Measurements from ENCODE around the gene SP7. TPM values are rescaled to one million over a fixed set of nuclear protein-coding genes. Genes with fewer than 3 reads are reported as not detected.
"Not testable (repeated sequence)": the region's sequence is repeated elsewhere in the genome, so short reads cannot be mapped to it uniquely, and the experiment has no call there.

The SP7 gene
- total and polyA plus RNA-seq, 9 donors = 0.04 to 0.20 (median 0.06) TPM; not detected in 5

DNA sequence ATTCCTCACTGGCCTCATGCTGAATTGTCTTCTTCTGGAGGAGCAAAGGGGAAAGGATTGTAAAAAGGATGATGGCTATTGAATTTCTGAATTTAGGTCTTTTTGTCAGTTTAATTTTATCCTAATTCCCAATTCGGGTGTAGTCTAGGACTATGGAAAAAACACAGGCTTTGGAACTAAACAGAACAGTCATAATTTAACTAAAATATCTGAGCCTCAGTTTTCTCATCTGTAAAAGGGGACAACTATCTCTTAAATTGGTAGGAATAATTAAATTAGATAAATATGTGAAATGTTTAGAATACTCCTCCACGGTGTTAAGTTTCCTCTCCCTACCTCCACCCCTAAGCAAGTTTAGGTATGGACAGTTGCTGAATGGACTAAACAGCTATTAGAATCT is 40.6 kb upstream of the SP7 start:
- no peak overlapping the region for H3K27ac ChIP-seq (ENCODE audit: low read length)
- no peaks in the 10 kb centered on the region for H3K9me3 ChIP-seq (replicated peaks; ENCODE audit: control insufficient read depth, low read depth, low read length)
- peaks cover 24% of the 10 kb centered on the region for H3K4me1 ChIP-seq (ENCODE audit: control insufficient read depth, insufficient read depth, low read length)
- no peak for DNase-seq
- WGBS (ENCODE audit: insufficient coverage) = no CpG with 5 or more reads among the region's 2 CpGs
- H3K4me3 ChIP-seq (ENCODE audit: low read length) = no peak overlapping the region
- peaks cover 6% of the 10 kb centered on the region for H3K36me3 ChIP-seq (ENCODE audit: control insufficient read depth, insufficient read depth, low read length)
- H3K27me3 ChIP-seq (ENCODE audit: control insufficient read depth, insufficient read depth, low read length) = no peaks in the 10 kb centered on the region

DNA sequence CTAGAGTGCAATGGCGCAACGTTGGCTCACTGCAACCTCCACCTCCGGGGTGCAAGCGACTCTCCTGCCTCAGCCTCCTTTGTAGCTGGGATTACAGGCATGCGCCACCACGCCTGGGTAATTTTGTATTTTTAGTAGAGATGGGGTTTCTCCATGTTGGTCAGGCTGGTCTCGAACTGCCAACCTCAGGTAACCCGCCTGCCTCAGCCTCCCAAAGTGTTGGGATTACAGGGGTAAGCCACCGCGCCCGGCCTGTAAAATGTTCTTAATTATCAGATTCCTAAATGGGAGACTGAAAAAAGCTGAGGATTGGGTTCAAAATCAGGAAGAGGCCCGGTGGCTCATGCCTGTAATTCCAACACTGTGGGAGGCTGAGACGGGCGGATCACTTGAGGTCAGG is 38.1 kb upstream of the SP7 start:
- H3K4me3 ChIP-seq (ENCODE audit: low read length); H3K27ac ChIP-seq (ENCODE audit: low read length); H3K9me3 ChIP-seq (replicated peaks; ENCODE audit: control insufficient read depth, low read depth, low read length); DNase-seq; H3K27me3 ChIP-seq (ENCODE audit: control insufficient read depth, insufficient read depth, low read length); H3K36me3 ChIP-seq (ENCODE audit: control insufficient read depth, insufficient read depth, low read length): not testable (repeated sequence)
- WGBS (ENCODE audit: insufficient coverage) = 87% methylated on average over 9 of the region's 14 CpGs
- H3K4me1 ChIP-seq (ENCODE audit: control insufficient read depth, insufficient read depth, low read length) = peaks cover 30% of the 10 kb centered on the region

DNA sequence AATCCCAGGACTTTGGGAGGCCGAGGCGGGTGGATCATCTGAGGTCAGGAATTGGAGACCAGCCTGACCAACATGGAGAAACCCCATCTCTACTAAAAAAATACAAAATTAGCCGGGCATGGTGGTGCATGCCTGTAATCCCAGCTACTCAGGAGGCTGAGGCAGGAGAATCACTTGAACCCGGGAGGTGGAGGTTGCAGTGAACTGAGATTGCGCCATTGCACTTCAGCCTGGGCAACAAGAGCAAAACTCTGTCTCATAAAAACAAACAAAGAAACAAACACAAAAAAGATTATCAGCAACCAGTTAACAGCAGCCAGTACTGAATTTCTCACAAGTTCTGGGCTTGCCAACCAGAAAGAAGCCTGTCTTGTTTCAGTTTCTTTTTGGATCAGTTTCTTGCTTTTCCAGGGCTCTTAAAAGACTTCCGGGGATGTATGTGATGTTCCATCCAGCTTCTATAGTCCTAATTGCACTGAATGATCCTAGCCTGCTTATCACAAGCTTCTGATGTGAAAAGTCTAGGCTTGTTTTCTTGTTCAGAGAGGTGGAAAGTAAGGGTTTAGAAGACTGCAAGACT is 37.5 kb upstream of the SP7 start:
- not testable (repeated sequence) for H3K27ac ChIP-seq (ENCODE audit: low read length); H3K36me3 ChIP-seq (ENCODE audit: control insufficient read depth, insufficient read depth, low read length); H3K27me3 ChIP-seq (ENCODE audit: control insufficient read depth, insufficient read depth, low read length); DNase-seq; H3K9me3 ChIP-seq (replicated peaks; ENCODE audit: control insufficient read depth, low read depth, low read length); H3K4me3 ChIP-seq (ENCODE audit: low read length)
- H3K4me1 ChIP-seq (ENCODE audit: control insufficient read depth, insufficient read depth, low read length) = peaks cover 25% of the 10 kb centered on the region
- 54% methylated on average over 2 of the region's 6 CpGs for WGBS (ENCODE audit: insufficient coverage)

DNA sequence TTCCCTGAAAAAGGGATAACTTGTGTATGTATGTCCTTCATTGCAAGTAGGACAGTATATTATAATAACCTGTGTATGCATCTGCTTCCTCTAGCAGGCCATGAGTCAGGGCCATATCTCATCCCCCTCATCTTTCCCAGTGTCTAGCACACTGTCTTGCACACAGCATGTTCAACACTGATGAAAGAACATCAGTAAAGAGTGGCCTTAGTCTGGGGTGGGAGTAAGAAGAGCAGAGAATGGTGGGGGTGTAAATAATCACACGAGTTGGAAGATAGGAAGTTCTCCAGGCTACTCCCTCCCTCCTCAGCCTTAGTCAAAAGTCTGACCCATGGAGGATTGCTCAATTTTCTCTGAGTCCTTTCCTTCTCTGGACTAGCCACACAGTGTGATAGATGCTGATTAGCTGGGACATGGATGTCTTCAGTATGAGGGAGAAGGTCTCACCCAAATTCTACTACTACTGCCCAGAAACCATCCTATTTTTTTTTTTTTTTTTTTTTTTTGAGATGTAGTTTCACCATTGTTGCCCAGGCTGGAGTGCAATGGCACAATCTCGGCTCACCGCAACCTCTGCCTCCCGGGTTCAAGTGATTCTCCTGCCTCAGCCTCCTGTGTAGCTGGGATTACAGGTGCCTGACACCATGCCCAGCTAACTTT is 29.2 kb upstream of the SP7 start:
- Histone ChIP-seq H3K4me3 (ENCODE audit: low read length) (no peak overlapping the region), H3K4me1 (ENCODE audit: control insufficient read depth, insufficient read depth, low read length) (peaks cover 3% of the 10 kb centered on the region), H3K36me3 (ENCODE audit: control insufficient read depth, insufficient read depth, low read length) (no peaks in the 10 kb centered on the region), H3K9me3 (replicated peaks; ENCODE audit: control insufficient read depth, low read depth, low read length) (no peaks in the 10 kb centered on the region), H3K27ac (ENCODE audit: low read length) (no peak overlapping the region), H3K27me3 (ENCODE audit: control insufficient read depth, insufficient read depth, low read length) (no peaks in the 10 kb centered on the region)
- WGBS (ENCODE audit: insufficient coverage) = 97% methylated on average over 3 of the region's 4 CpGs
- no peak for DNase-seq

DNA sequence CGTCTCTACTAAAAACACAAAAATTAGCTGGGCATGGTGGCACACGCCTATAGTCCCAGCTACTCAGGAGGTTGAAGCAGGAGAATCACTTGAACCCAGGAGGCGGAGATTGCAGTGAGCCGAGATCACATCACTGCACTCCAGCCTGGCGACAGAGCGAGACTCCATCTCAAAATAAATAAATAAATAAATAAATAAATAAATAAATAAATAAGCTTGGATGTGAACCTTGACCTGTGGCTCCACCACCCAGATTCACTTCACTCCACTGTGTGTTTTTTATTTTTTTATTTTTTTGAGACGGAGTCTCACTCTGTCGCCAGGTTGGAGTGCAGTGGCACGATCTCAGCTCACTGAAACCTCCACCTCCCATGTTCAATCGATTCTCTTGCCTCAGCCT is 25.5 kb upstream of the SP7 start:
- H3K27ac ChIP-seq (ENCODE audit: low read length); H3K4me1 ChIP-seq (ENCODE audit: control insufficient read depth, insufficient read depth, low read length); H3K27me3 ChIP-seq (ENCODE audit: control insufficient read depth, insufficient read depth, low read length); DNase-seq; H3K36me3 ChIP-seq (ENCODE audit: control insufficient read depth, insufficient read depth, low read length); H3K4me3 ChIP-seq (ENCODE audit: low read length); H3K9me3 ChIP-seq (replicated peaks; ENCODE audit: control insufficient read depth, low read depth, low read length): not testable (repeated sequence)
- 100% methylated on average over 1 of the region's 10 CpGs for WGBS (ENCODE audit: insufficient coverage)

DNA sequence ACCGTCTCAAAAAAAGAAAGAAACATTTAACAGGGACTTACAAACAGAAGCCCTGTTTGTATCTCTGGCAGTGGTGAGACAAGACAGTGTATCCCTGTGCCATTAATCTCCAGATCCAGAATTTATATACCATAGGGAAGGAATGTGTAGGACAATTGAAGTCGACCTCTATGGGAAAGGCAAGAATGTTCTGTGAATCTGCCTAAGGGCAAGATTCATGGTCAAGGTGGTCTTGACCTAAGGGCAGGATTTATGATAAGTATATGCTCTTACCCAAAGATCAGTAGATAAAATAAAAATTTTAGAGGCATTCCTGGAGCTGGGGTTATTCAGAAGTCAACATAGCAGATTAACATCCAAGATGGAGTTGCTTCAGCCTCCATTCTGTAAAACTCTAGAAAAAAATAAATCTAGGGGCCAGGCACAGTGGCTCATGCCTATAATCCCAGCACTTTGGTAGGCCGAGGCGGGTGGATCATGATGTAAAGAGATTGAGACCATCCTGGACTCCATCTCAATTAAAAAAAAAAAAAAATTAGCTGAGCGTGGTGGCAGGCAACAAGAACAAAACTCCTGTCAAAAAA is 22.8 kb upstream of the SP7 start:
- WGBS (ENCODE audit: insufficient coverage) = no CpG with 5 or more reads among the region's 5 CpGs
- DNase-seq = no peak

DNA sequence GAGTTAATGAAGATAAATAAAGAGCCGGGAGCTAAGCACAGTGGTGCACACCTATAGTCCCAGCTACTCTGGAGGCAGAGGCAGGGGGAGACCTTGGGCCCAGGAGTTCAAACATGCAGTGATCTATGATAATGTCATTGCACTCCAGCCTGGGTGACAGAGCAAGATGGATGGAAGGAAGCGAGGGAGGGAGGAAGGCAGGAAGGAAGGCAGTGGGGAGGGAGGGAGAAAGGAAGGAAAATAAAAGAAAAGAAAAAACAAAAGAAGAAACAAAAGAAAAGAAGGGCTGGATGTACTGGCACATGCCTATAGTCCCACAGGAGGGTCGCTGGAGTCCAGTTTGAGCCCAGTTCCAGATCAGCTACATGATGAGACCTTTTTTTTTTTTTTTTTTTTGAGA is 19.0 kb upstream of the SP7 start:
- no peaks in the 10 kb centered on the region for H3K36me3 ChIP-seq (ENCODE audit: control insufficient read depth, insufficient read depth, low read length)
- no peak for DNase-seq
- H3K27me3 ChIP-seq (ENCODE audit: control insufficient read depth, insufficient read depth, low read length) = no peaks in the 10 kb centered on the region
- H3K27ac ChIP-seq (ENCODE audit: low read length) = no peak overlapping the region
- H3K4me3 ChIP-seq (ENCODE audit: low read length) = no peak overlapping the region
- WGBS (ENCODE audit: insufficient coverage) = 43% methylated on average over 2 of the region's 3 CpGs
- no peaks in the 10 kb centered on the region for H3K4me1 ChIP-seq (ENCODE audit: control insufficient read depth, insufficient read depth, low read length)
- H3K9me3 ChIP-seq (replicated peaks; ENCODE audit: control insufficient read depth, low read depth, low read length) = no peaks in the 10 kb centered on the region

More for the DNA sequence above, 22.8 kb upstream of the SP7 start:
- H3K27me3 ChIP-seq (ENCODE audit: control insufficient read depth, insufficient read depth, low read length) = no peaks in the 10 kb centered on the region
- H3K27ac ChIP-seq (ENCODE audit: low read length) = no peak overlapping the region
- no peaks in the 10 kb centered on the region for H3K4me1 ChIP-seq (ENCODE audit: control insufficient read depth, insufficient read depth, low read length)
- H3K9me3 ChIP-seq (replicated peaks; ENCODE audit: control insufficient read depth, low read depth, low read length) = no peaks in the 10 kb centered on the region
- H3K4me3 ChIP-seq (ENCODE audit: low read length) = no peak overlapping the region
- H3K36me3 ChIP-seq (ENCODE audit: control insufficient read depth, insufficient read depth, low read length) = no peaks in the 10 kb centered on the region

DNA sequence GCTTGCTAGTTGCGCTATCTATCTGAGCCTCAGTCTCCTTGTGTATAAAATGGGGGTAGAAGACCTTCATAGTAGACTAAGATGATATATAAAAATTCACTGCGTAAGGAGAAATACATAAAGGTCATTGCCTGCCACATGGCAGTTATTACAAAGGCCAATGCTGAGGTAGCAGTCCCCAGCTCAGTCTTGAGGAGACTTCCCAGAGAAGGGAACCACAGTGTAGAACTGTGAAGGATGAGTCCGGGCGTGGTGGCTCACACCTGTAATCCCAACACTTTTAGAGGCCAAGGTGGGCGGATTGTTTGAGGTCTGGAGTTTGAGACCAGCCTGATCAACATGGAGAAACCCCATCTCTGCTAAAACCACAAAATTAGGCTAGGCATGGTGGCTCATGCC is 17.1 kb upstream of the SP7 start:
- Histone ChIP-seq H3K4me1 (ENCODE audit: control insufficient read depth, insufficient read depth, low read length) (no peaks in the 10 kb centered on the region), H3K4me3 (ENCODE audit: low read length) (no peak overlapping the region), H3K9me3 (replicated peaks; ENCODE audit: control insufficient read depth, low read depth, low read length) (no peaks in the 10 kb centered on the region), H3K27me3 (ENCODE audit: control insufficient read depth, insufficient read depth, low read length) (no peaks in the 10 kb centered on the region), H3K36me3 (ENCODE audit: control insufficient read depth, insufficient read depth, low read length) (no peaks in the 10 kb centered on the region), H3K27ac (ENCODE audit: low read length) (no peak overlapping the region)
- DNase-seq = no peak
- 83% methylated on average over 2 of the region's 5 CpGs for WGBS (ENCODE audit: insufficient coverage)

DNA sequence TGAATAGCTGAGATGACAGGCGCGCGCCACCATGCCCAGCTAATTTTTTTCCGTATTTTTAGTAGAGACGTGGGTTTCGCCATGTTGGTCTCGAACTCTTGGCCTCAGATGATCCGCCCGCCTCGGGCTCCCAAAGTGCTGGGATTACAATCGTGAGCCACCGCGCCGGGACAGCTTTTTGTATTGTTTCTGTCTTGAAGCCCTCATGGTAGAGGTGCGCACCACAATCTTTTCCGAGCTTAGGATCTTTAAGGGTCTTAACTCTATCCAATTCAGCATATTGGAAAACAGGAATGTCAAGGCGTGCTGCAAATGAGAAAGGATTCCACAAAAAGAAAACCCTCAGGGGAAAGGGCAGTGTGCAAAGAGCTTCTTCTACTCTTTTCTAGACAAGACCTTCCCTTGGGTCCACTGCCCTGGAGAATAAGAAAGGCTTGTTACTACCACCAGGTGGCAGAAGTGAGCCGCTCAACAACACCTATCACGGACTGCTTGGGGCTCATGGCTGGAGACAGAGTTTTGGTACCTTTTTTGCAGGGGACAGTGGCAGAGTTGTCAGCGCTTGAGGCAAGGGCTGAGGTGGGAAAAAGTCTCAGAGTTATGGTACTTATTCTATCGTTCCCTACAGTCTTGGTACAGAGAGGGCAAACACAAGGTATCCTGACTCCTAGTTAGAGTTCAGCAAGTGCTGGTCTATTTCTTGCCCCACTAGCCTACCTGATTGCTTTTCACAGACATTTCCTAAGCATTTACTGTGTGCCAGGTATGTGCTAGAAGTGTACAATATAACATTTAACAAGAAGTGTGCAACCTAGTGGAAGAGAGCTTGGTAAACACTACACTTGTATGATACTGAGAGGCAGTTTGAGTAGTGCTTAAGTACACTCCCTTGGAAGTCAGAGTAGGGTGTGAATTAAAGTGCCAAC is 16.4 kb upstream of the SP7 start:
- no peaks in the 10 kb centered on the region for H3K27me3 ChIP-seq (ENCODE audit: control insufficient read depth, insufficient read depth, low read length)
- H3K36me3 ChIP-seq (ENCODE audit: control insufficient read depth, insufficient read depth, low read length) = no peaks in the 10 kb centered on the region
- peak; percentile 91 for DNase-seq
- no peak overlapping the region for H3K27ac ChIP-seq (ENCODE audit: low read length)
- H3K4me3 ChIP-seq (ENCODE audit: low read length) = no peak overlapping the region
- no peaks in the 10 kb centered on the region for H3K4me1 ChIP-seq (ENCODE audit: control insufficient read depth, insufficient read depth, low read length)
- WGBS (ENCODE audit: insufficient coverage) = 100% methylated on average over 7 of the region's 21 CpGs
- no peaks in the 10 kb centered on the region for H3K9me3 ChIP-seq (replicated peaks; ENCODE audit: control insufficient read depth, low read depth, low read length)

DNA sequence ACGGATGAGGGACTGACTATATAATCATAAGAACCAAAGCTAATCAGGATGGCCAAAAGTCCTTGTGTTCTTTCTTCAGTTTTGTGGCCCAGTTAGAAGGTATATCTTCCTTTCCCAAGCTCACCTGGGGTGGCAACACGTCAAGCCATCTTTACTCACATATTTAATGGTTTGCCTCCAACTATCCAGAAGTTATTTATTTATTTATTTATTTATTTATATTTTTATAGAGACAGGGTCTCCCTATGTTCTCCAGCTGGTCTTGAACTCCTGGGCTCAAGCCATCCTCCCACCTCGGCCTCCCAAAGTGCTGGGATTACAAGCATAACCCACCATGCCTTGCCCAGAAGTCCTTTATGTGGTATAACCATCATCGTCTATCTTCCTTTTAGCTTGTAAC is 11.8 kb upstream of the SP7 start:
- DNase-seq = no peak
- WGBS (ENCODE audit: insufficient coverage) = 76% methylated on average over 2 of the region's 4 CpGs
- Histone ChIP-seq H3K4me1 (ENCODE audit: control insufficient read depth, insufficient read depth, low read length) (peaks cover 16% of the 10 kb centered on the region), H3K4me3 (ENCODE audit: low read length) (no peak overlapping the region), H3K9me3 (replicated peaks; ENCODE audit: control insufficient read depth, low read depth, low read length) (no peaks in the 10 kb centered on the region), H3K36me3 (ENCODE audit: control insufficient read depth, insufficient read depth, low read length) (no peaks in the 10 kb centered on the region), H3K27me3 (ENCODE audit: control insufficient read depth, insufficient read depth, low read length) (peaks cover 2% of the 10 kb centered on the region), H3K27ac (ENCODE audit: low read length) (no peak overlapping the region)

Data from muscle of leg (tissue), 11 donors.